Immature natural killer cell (primary cell): ENCODE measurements around the gene CBLL1. TPM values are rescaled to one million over a fixed set of nuclear protein-coding genes. Genes with fewer than 3 reads are reported as not detected.

Experiments used
- DNase-seq, 3 donors: peaks; one replicate each; pipeline ENCODE4 v3.0.0; 2022; ENCODE audit warnings: mixed read lengths in 1 of 3
- H3K27ac Mint-ChIP-seq, 6 donors: one replicate each; pipeline ENCODE4 v1.8.0; 2020; ENCODE audit warnings: mixed read lengths in 6 of 6, mild to moderate bottlenecking in 5 of 6, inconsistent platforms in 4 of 6, moderate library complexity in 3 of 6
- H3K27me3 Mint-ChIP-seq, 3 donors: one replicate each; pipeline ENCODE4 v1.8.0; 2020 to 2021; ENCODE audit warnings: low read depth in 3 of 3, mild to moderate bottlenecking in 3 of 3, mixed read lengths in 3 of 3, moderate library complexity in 3 of 3, inconsistent platforms in 1 of 3
- H3K36me3 Mint-ChIP-seq, 3 donors: one replicate each; pipeline ENCODE4 v1.8.0; 2020; ENCODE audit warnings: mixed read lengths in 3 of 3, inconsistent platforms in 2 of 3, mild to moderate bottlenecking in 2 of 3
- H3K4me1 Mint-ChIP-seq, 2 donors: one replicate each; pipeline ENCODE4 v1.8.0; 2020; ENCODE audit warnings: inconsistent platforms in 2 of 2, mild to moderate bottlenecking in 2 of 2, mixed read lengths in 2 of 2, moderate library complexity in 1 of 2
- H3K4me3 Mint-ChIP-seq, 5 donors: one replicate each; pipeline ENCODE4 v1.8.0; 2020; ENCODE audit warnings: mild to moderate bottlenecking in 5 of 5, mixed read lengths in 5 of 5, inconsistent platforms in 3 of 5, moderate library complexity in 3 of 5
- H3K9me3 Mint-ChIP-seq, 6 donors: one replicate each; pipeline ENCODE4 v1.8.0; 2020; ENCODE audit warnings: mild to moderate bottlenecking in 6 of 6, mixed read lengths in 6 of 6, inconsistent platforms in 4 of 6, moderate library complexity in 3 of 6
- polyA plus RNA-seq, 3 donors: library from polyadenylated mRNA; unstranded; fragments of 300-500 nt; fragmentation: Illumina TruSeq; gene quantifications; one replicate each; pipeline ENCODE4 v1.2.3, GENCODE V29; 2021

The CBLL1 gene
- polyA plus RNA-seq, 3 donors from 2014 or later, result 41.1 to 89.0 (median 47.7) TPM

- Mint-ChIP-seq H3K36me3 (no peaks in the 10 kb centered on the region), H3K27ac (no peak within 1 kb of the TSS), H3K27me3 (peaks cover 0 to under 1% (median 0%) of the 10 kb centered on the region in 3 donors), H3K4me3 (no peak within 1 kb of the TSS), H3K4me1 (no peaks in the 10 kb centered on the region), H3K9me3 (no peaks in the 10 kb centered on the region)
- DNase-seq, result no peak
Observed at GRCh38 chr7:107803009-107803610, 59.2 kb downstream of the CBLL1 start, which contains the start of gene SLC26A3. TSS of gene SLC26A3 (minus strand) at chr7:107803223. CDS start at chr7:107794509, 8,714 bp downstream.

DNA sequence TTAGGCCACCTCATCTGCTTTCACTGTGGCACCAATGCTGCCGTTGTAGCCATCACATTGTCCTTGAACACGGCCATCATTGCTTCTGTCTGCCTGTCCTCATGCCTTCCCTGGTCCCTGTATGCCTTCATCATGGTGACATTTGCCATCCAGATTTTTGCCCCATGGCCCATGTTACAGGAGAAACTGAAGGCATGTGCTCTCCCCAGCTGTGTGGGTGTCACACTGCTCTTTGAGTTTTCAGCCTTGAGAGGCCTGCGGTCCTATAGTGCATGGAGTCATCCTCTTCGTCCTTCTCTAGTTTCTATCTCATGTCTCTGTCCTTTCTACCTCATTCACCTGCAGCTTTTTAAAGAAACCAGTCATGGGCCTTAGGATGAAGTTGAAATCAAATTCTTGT, 65.2 kb downstream of the CBLL1 start:
- H3K36me3 Mint-ChIP-seq, result no peaks in the 10 kb centered on the region
- no peaks in the 10 kb centered on the region for H3K4me1 Mint-ChIP-seq
- H3K4me3 Mint-ChIP-seq, result no peak overlapping the region
- no peak overlapping the region for H3K27ac Mint-ChIP-seq
- no peaks in the 10 kb centered on the region for H3K9me3 Mint-ChIP-seq
- peaks cover 0 to 4% (median 0%) of the 10 kb centered on the region in 3 donors for H3K27me3 Mint-ChIP-seq
- no peak for DNase-seq

DNA sequence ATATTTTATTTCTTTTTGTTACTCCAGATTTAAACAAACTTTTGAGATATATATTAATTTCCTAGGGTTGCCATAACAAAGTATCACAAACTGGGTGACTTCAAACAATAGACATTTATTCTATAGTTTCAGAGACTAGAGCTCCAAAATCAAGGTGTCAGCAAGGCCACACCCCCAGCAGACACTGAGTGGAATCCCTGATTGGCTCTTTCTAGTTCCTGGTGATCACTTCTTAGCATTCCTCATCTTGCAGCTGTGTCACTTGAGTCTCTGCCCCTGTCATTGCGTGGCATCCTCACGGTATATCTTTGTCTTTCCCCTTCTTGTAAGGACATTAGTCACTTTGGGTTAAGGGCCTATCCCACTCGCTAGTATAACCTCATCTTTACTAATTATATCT, 66.7 kb downstream of the CBLL1 start:
- H3K4me3 Mint-ChIP-seq, result no peak overlapping the region
- no peak overlapping the region for H3K27ac Mint-ChIP-seq

More for the DNA sequence above, 66.7 kb downstream of the CBLL1 start:
- H3K27me3 Mint-ChIP-seq, result peaks cover 0 to 4% (median 2%) of the 10 kb centered on the region in 3 donors
- DNase-seq, result no peak
- H3K36me3 Mint-ChIP-seq, result no peaks in the 10 kb centered on the region
- no peaks in the 10 kb centered on the region for H3K9me3 Mint-ChIP-seq
- H3K4me1 Mint-ChIP-seq, result no peaks in the 10 kb centered on the region

Other genes starting within 250 kb of the CBLL1 start
- gene COG5, start 180.2 kb upstream of the CBLL1 start, polyA plus RNA-seq, result 10 to 100 TPM; 16.8 to 30.5 (median 22.2) TPM
- 1 to 10 TPM; 3.7 to 7.3 (median 4.1) TPM for gene DUS4L, start 180.2 kb upstream of the CBLL1 start, polyA plus RNA-seq
- gene BCAP29, start 163.9 kb upstream of the CBLL1 start, polyA plus RNA-seq, result 10 to 100 TPM; 29.9 to 65.7 (median 46.5) TPM
- gene SLC26A4, start 83.3 kb upstream of the CBLL1 start, polyA plus RNA-seq, result not detected
- not detected for gene SLC26A3, start 59.1 kb downstream of the CBLL1 start, polyA plus RNA-seq
- 100 to 1,000 TPM in 1 of 3 donors, 10 to 100 TPM in 2; 52.2 to 102 (median 61.8) TPM for gene DLD, start 147.0 kb downstream of the CBLL1 start, polyA plus RNA-seq